ENCODE measurements around the gene NAIF1.

The NAIF1 gene

GRCh38 chr9:128100581-128100980 is 33.5 kb upstream of the NAIF1 start:
- H3K27me3 ChIP-seq (ENCODE audit: low read depth, low read length) = no peaks in the 10 kb centered on the region
- no peaks in the 10 kb centered on the region for H3K9me3 ChIP-seq (ENCODE audit: control insufficient read depth in 1 of 2, low read length in 2 of 2)
- H3K36me3 ChIP-seq (ENCODE audit: control insufficient read depth in 1 of 2, insufficient read depth in 2 of 2, low read length in 2 of 2) = peaks cover 41 to 47% of the 10 kb centered on the region in 2 donors
- peaks cover 6 to 34% of the 10 kb centered on the region in 2 donors for H3K4me1 ChIP-seq (ENCODE audit: control insufficient read depth in 1 of 2, insufficient read depth in 2 of 2, low read length in 2 of 2)
- H3K27ac ChIP-seq (ENCODE audit: low read length) = peak overlapping the region; percentile 93
- peak overlapping the region; percentile 70 to 84 for H3K4me3 ChIP-seq (ENCODE audit: low read depth in 1 of 2, low read length in 2 of 2)

GRCh38 chr9:128099932-128100491 is 32.9 kb upstream of the NAIF1 start:
- Histone ChIP-seq H3K4me1 (ENCODE audit: control insufficient read depth in 1 of 2, insufficient read depth in 2 of 2, low read length in 2 of 2) (peaks cover 9 to 34% of the 10 kb centered on the region in 2 donors), H3K27ac (ENCODE audit: low read length) (peak overlapping the region; percentile 93), H3K27me3 (ENCODE audit: low read depth, low read length) (no peaks in the 10 kb centered on the region), H3K9me3 (ENCODE audit: control insufficient read depth in 1 of 2, low read length in 2 of 2) (no peaks in the 10 kb centered on the region), H3K36me3 (ENCODE audit: control insufficient read depth in 1 of 2, insufficient read depth in 2 of 2, low read length in 2 of 2) (peaks cover 41 to 44% of the 10 kb centered on the region in 2 donors), H3K4me3 (ENCODE audit: low read depth in 1 of 2, low read length in 2 of 2) (peak overlapping the region; percentile 70 to 84)

GRCh38 chr9:128099231-128099931 is 32.3 kb upstream of the NAIF1 start:
- Histone ChIP-seq H3K36me3 (ENCODE audit: control insufficient read depth in 1 of 2, insufficient read depth in 2 of 2, low read length in 2 of 2) (peaks cover 40 to 43% of the 10 kb centered on the region in 2 donors), H3K4me3 (ENCODE audit: low read depth in 1 of 2, low read length in 2 of 2) (peak overlapping the region; percentile 70 to 84), H3K4me1 (ENCODE audit: control insufficient read depth in 1 of 2, insufficient read depth in 2 of 2, low read length in 2 of 2) (peaks cover 15 to 39% of the 10 kb centered on the region in 2 donors), H3K27ac (ENCODE audit: low read length) (peak overlapping the region; percentile 93), H3K27me3 (ENCODE audit: low read depth, low read length) (no peaks in the 10 kb centered on the region), H3K9me3 (ENCODE audit: control insufficient read depth in 1 of 2, low read length in 2 of 2) (no peaks in the 10 kb centered on the region)

- H3K4me1 ChIP-seq (ENCODE audit: control insufficient read depth in 1 of 2, insufficient read depth in 2 of 2, low read length in 2 of 2) = peaks cover 16 to 42% of the 10 kb centered on the region in 2 donors
- H3K4me3 ChIP-seq (ENCODE audit: low read depth in 1 of 2, low read length in 2 of 2) = peak overlapping the region; percentile 70 to 84
- H3K36me3 ChIP-seq (ENCODE audit: control insufficient read depth in 1 of 2, insufficient read depth in 2 of 2, low read length in 2 of 2) = peaks cover 32 to 34% of the 10 kb centered on the region in 2 donors
- H3K27ac ChIP-seq (ENCODE audit: low read length) = peak overlapping the region; percentile 93
- H3K9me3 ChIP-seq (ENCODE audit: control insufficient read depth in 1 of 2, low read length in 2 of 2) = no peaks in the 10 kb centered on the region
- no peaks in the 10 kb centered on the region for H3K27me3 ChIP-seq (ENCODE audit: low read depth, low read length)
Observed at GRCh38 chr9:128098297-128099230, 31.4 kb upstream of the NAIF1 start.

- peak overlapping the region; percentile 93 for H3K27ac ChIP-seq (ENCODE audit: low read length)
- H3K9me3 ChIP-seq (ENCODE audit: control insufficient read depth in 1 of 2, low read length in 2 of 2) = no peaks in the 10 kb centered on the region
- H3K27me3 ChIP-seq (ENCODE audit: low read depth, low read length) = no peaks in the 10 kb centered on the region
- H3K4me1 ChIP-seq (ENCODE audit: control insufficient read depth in 1 of 2, insufficient read depth in 2 of 2, low read length in 2 of 2) = peaks cover 24 to 48% of the 10 kb centered on the region in 2 donors
- H3K4me3 ChIP-seq (ENCODE audit: low read depth in 1 of 2, low read length in 2 of 2) = peak overlapping the region; percentile 70 to 84
- peaks cover 23 to 26% of the 10 kb centered on the region in 2 donors for H3K36me3 ChIP-seq (ENCODE audit: control insufficient read depth in 1 of 2, insufficient read depth in 2 of 2, low read length in 2 of 2)
Observed at GRCh38 chr9:128097543-128098296, 30.6 kb upstream of the NAIF1 start.

GRCh38 chr9:128096616-128097536 is 29.8 kb upstream of the NAIF1 start:
- H3K36me3 ChIP-seq (ENCODE audit: control insufficient read depth in 1 of 2, insufficient read depth in 2 of 2, low read length in 2 of 2) = peaks cover 15 to 18% of the 10 kb centered on the region in 2 donors
- H3K4me3 ChIP-seq (ENCODE audit: low read depth in 1 of 2, low read length in 2 of 2) = no peak overlapping the region
- peaks cover 24 to 57% of the 10 kb centered on the region in 2 donors for H3K4me1 ChIP-seq (ENCODE audit: control insufficient read depth in 1 of 2, insufficient read depth in 2 of 2, low read length in 2 of 2)
- H3K9me3 ChIP-seq (ENCODE audit: control insufficient read depth in 1 of 2, low read length in 2 of 2) = no peaks in the 10 kb centered on the region
- H3K27ac ChIP-seq (ENCODE audit: low read length) = peak overlapping the region; percentile 93
- no peaks in the 10 kb centered on the region for H3K27me3 ChIP-seq (ENCODE audit: low read depth, low read length)

GRCh38 chr9:128094950-128095544 is 27.9 kb upstream of the NAIF1 start:
- peak overlapping the region; percentile 98 for H3K27ac ChIP-seq (ENCODE audit: low read length)
- H3K27me3 ChIP-seq (ENCODE audit: low read depth, low read length) = no peaks in the 10 kb centered on the region
- peaks cover 24 to 58% of the 10 kb centered on the region in 2 donors for H3K4me1 ChIP-seq (ENCODE audit: control insufficient read depth in 1 of 2, insufficient read depth in 2 of 2, low read length in 2 of 2)
- H3K4me3 ChIP-seq (ENCODE audit: low read depth in 1 of 2, low read length in 2 of 2) = peak overlapping the region in 1 of 2 donors; percentile 33
- no peaks in the 10 kb centered on the region for H3K9me3 ChIP-seq (ENCODE audit: control insufficient read depth in 1 of 2, low read length in 2 of 2)
- peaks cover 3 to 10% of the 10 kb centered on the region in 2 donors for H3K36me3 ChIP-seq (ENCODE audit: control insufficient read depth in 1 of 2, insufficient read depth in 2 of 2, low read length in 2 of 2)

GRCh38 chr9:128094166-128094949 is 27.2 kb upstream of the NAIF1 start:
- Histone ChIP-seq H3K27ac (ENCODE audit: low read length) (peak overlapping the region; percentile 98), H3K36me3 (ENCODE audit: control insufficient read depth in 1 of 2, insufficient read depth in 2 of 2, low read length in 2 of 2) (peaks cover 3 to 10% of the 10 kb centered on the region in 2 donors), H3K4me3 (ENCODE audit: low read depth in 1 of 2, low read length in 2 of 2) (peak overlapping the region in 1 of 2 donors; percentile 33), H3K4me1 (ENCODE audit: control insufficient read depth in 1 of 2, insufficient read depth in 2 of 2, low read length in 2 of 2) (peaks cover 24 to 52% of the 10 kb centered on the region in 2 donors), H3K9me3 (ENCODE audit: control insufficient read depth in 1 of 2, low read length in 2 of 2) (no peaks in the 10 kb centered on the region), H3K27me3 (ENCODE audit: low read depth, low read length) (no peaks in the 10 kb centered on the region)

GRCh38 chr9:128093011-128093410 is 25.9 kb upstream of the NAIF1 start:
- H3K9me3 ChIP-seq (ENCODE audit: control insufficient read depth in 1 of 2, low read length in 2 of 2) = no peaks in the 10 kb centered on the region
- no peak overlapping the region for H3K4me3 ChIP-seq (ENCODE audit: low read depth in 1 of 2, low read length in 2 of 2)
- H3K27me3 ChIP-seq (ENCODE audit: low read depth, low read length) = no peaks in the 10 kb centered on the region
- peaks cover 25 to 51% of the 10 kb centered on the region in 2 donors for H3K4me1 ChIP-seq (ENCODE audit: control insufficient read depth in 1 of 2, insufficient read depth in 2 of 2, low read length in 2 of 2)
- peak overlapping the region; percentile 98 for H3K27ac ChIP-seq (ENCODE audit: low read length)
- peaks cover 0 to 5% of the 10 kb centered on the region in 2 donors for H3K36me3 ChIP-seq (ENCODE audit: control insufficient read depth in 1 of 2, insufficient read depth in 2 of 2, low read length in 2 of 2)
